Neural progenitor cell (in vitro differentiated cells): ENCODE results near the gene ANKRD39. TPM values are rescaled to one million over a fixed set of nuclear protein-coding genes. Genes with fewer than 3 reads are reported as not detected.

Experiments used
- DNase-seq: peaks from one replicate; pipeline ENCODE4 v3.0.0-alpha.2; 2016; ENCODE audit warnings: low spot score
- H2AFZ ChIP-seq: fragments of 200-600 bp; sonication (generic); replicated peaks from 2 replicates; pipeline ENCODE4 v1.6.1; 2016; ENCODE audit warnings: antibody characterized with exemption
- H3F3A ChIP-seq: fragments of 200-600 bp; sonication (generic); 2 replicates; pipeline ENCODE4 v1.6.1; 2016; ENCODE audit warnings: antibody characterized with exemption, low read depth
- H3K27ac ChIP-seq: fragments of 200-600 bp; sonication (generic); 2 replicates; pipeline ENCODE4 v1.5.1; 2016; ENCODE audit warnings: mild to moderate bottlenecking
- H3K27me3 ChIP-seq: fragments of 200-600 bp; sonication (generic); 2 replicates; pipeline ENCODE4 v1.6.1; 2016; ENCODE audit warnings: mild to moderate bottlenecking, moderate library complexity
- H3K36me3 ChIP-seq: fragments of 200-600 bp; sonication (generic); 2 replicates; pipeline ENCODE4 v1.5.1; 2016
- H3K4me1 ChIP-seq: fragments of 200-600 bp; sonication (generic); 2 replicates; pipeline ENCODE4 v1.6.1; 2016; ENCODE audit warnings: mixed run types
- H3K4me2 ChIP-seq: fragments of 200-600 bp; sonication (generic); 2 replicates; pipeline ENCODE4 v1.6.1; 2016
- H3K4me3 ChIP-seq: fragments of 200-600 bp; sonication (generic); 2 replicates; pipeline ENCODE4 v1.5.1; 2016
- H3K79me2 ChIP-seq: fragments of 200-600 bp; sonication (generic); 2 replicates; pipeline ENCODE4 v1.6.1; 2016; ENCODE audit warnings: low read depth
- H3K9ac ChIP-seq: fragments of 200-600 bp; sonication (generic); 2 replicates; pipeline ENCODE4 v1.6.1; 2016
- H3K9me3 ChIP-seq: fragments of 200-600 bp; sonication (generic); 2 replicates; pipeline ENCODE4 v1.5.1; 2016; ENCODE audit warnings: low read depth
- H4K20me1 ChIP-seq: fragments of 200-600 bp; sonication (generic); 2 replicates; pipeline ENCODE4 v1.6.1; 2016; ENCODE audit warnings: low read depth
- H3K27ac Mint-ChIP-seq: 3 replicates; pipeline ENCODE4 v1.8.0; 2021; ENCODE audit warnings: mixed read lengths
- H3K27me3 Mint-ChIP-seq: 2 replicates; pipeline ENCODE4 v1.8.0; 2022; ENCODE audit warnings: low read depth, mild to moderate bottlenecking, inconsistent platforms, moderate library complexity, mixed read lengths; ENCODE audit not compliant: insufficient read depth
- H3K36me3 Mint-ChIP-seq: 3 replicates; pipeline ENCODE4 v1.8.0; 2021; ENCODE audit warnings: mixed read lengths
- H3K4me1 Mint-ChIP-seq: 3 replicates; pipeline ENCODE4 v1.8.0; 2021; ENCODE audit warnings: mixed read lengths
- H3K4me3 Mint-ChIP-seq: 3 replicates; pipeline ENCODE4 v1.8.0; 2021; ENCODE audit warnings: mild to moderate bottlenecking, moderate library complexity, mixed read lengths
- H3K9me3 Mint-ChIP-seq: 3 replicates; pipeline ENCODE4 v1.8.0; 2020; ENCODE audit warnings: mixed read lengths
- CTCF ChIP-seq: fragments of 200-600 bp; sonication (generic); IDR thresholded peaks from 2 replicates; pipeline ENCODE4 v1.5.1; 2017; ENCODE audit warnings: antibody characterized with exemption, mild to moderate bottlenecking
- EZH2 ChIP-seq: fragments of 200-600 bp; sonication (generic); IDR thresholded peaks from 2 replicates; pipeline ENCODE4 v1.6.1; 2017; ENCODE audit warnings: antibody characterized with exemption, mild to moderate bottlenecking, moderate library complexity
- EZH2phosphoT487 ChIP-seq: fragments of 200-600 bp; sonication (generic); IDR thresholded peaks from 2 replicates; pipeline ENCODE4 v1.6.1; 2017; ENCODE audit warnings: antibody characterized with exemption
- total RNA-seq: library from RNA; depleted of rRNA; stranded (reverse); fragments of >200 nt; gene quantifications from 2 replicates; pipeline ENCODE4 v1.2.3, GENCODE V29; 2015; ENCODE audit warnings: low replicate concordance

ANKRD39 gene
- total RNA-seq, 1 donor from 2014 or later, result 4.0 TPM

GRCh38 chr2:96893289-96894150 lies 35.7 kb upstream of the ANKRD39 start:
- no peak for DNase-seq
- Mint-ChIP-seq H3K4me1 (peaks cover 34% of the 10 kb centered on the region), H3K36me3 (no peaks in the 10 kb centered on the region), H3K27ac (no peak overlapping the region), H3K27me3 (peaks cover 12% of the 10 kb centered on the region), H3K9me3 (no peaks in the 10 kb centered on the region), H3K4me3 (no peak overlapping the region)
- Histone ChIP-seq H2AFZ (no peak overlapping the region), H4K20me1 (no peaks in the 10 kb centered on the region), H3F3A (peaks cover 13% of the 10 kb centered on the region), H3K4me3 (no peak overlapping the region), H3K36me3 (no peaks in the 10 kb centered on the region), H3K4me1 (peaks cover 32% of the 10 kb centered on the region), H3K79me2 (no peaks in the 10 kb centered on the region), H3K9ac (no peak overlapping the region), H3K4me2 (no peak overlapping the region), H3K27me3 (no peaks in the 10 kb centered on the region), H3K9me3 (no peaks in the 10 kb centered on the region), H3K27ac (no peak overlapping the region)
- TF ChIP-seq CTCF (no peak), EZH2phosphoT487 (no peak), EZH2 (no peak)

GRCh38 chr2:96891591-96892333 lies 33.9 kb upstream of the ANKRD39 start:
- H4K20me1 ChIP-seq, result no peaks in the 10 kb centered on the region
- Mint-ChIP-seq H3K27ac (peak overlapping the region; percentile 48), H3K4me3 (peak overlapping the region; percentile 16), H3K27me3 (peaks cover 6% of the 10 kb centered on the region), H3K4me1 (peaks cover 37% of the 10 kb centered on the region), H3K9me3 (no peaks in the 10 kb centered on the region), H3K36me3 (no peaks in the 10 kb centered on the region)
- TF ChIP-seq EZH2phosphoT487 (no peak), CTCF (no peak), EZH2 (no peak)
- H3K9ac ChIP-seq, result no peak overlapping the region
- no peak overlapping the region for H2AFZ ChIP-seq
- H3K36me3 ChIP-seq, result no peaks in the 10 kb centered on the region
- no peaks in the 10 kb centered on the region for H3K27me3 ChIP-seq
- H3K79me2 ChIP-seq, result no peaks in the 10 kb centered on the region
- no peaks in the 10 kb centered on the region for H3K9me3 ChIP-seq
- H3K4me2 ChIP-seq, result no peak overlapping the region
- peaks cover 43% of the 10 kb centered on the region for H3K4me1 ChIP-seq
- no peak overlapping the region for H3K27ac ChIP-seq
- peaks cover 9% of the 10 kb centered on the region for H3F3A ChIP-seq
- no peak for DNase-seq
- H3K4me3 ChIP-seq, result no peak overlapping the region

- no peaks in the 10 kb centered on the region for H3K27me3 ChIP-seq
- Mint-ChIP-seq H3K9me3 (no peaks in the 10 kb centered on the region), H3K27me3 (peaks cover 11% of the 10 kb centered on the region), H3K4me1 (peaks cover 38% of the 10 kb centered on the region), H3K36me3 (no peaks in the 10 kb centered on the region), H3K27ac (peak overlapping the region; percentile 48), H3K4me3 (peak overlapping the region; percentile 16)
- peaks cover 38% of the 10 kb centered on the region for H3K4me1 ChIP-seq
- peaks cover 9% of the 10 kb centered on the region for H3F3A ChIP-seq
- H3K4me3 ChIP-seq, result no peak overlapping the region
- H3K27ac ChIP-seq, result no peak overlapping the region
- TF ChIP-seq CTCF, result no peak
- TF ChIP-seq EZH2phosphoT487, result no peak
- TF ChIP-seq EZH2, result no peak
- H3K9me3 ChIP-seq, result no peaks in the 10 kb centered on the region
- H3K4me2 ChIP-seq, result no peak overlapping the region
- no peaks in the 10 kb centered on the region for H3K79me2 ChIP-seq
- H3K9ac ChIP-seq, result no peak overlapping the region
- H2AFZ ChIP-seq, result no peak overlapping the region
- DNase-seq, result no peak
- no peaks in the 10 kb centered on the region for H3K36me3 ChIP-seq
- H4K20me1 ChIP-seq, result no peaks in the 10 kb centered on the region
Measured at GRCh38 chr2:96890726-96891385, 33.0 kb upstream of the ANKRD39 start.
